Stimulated activated naive CD8-positive, alpha-beta T cell treated with anti-CD3 and anti-CD28 coated beads, Interleukin-15, amount 100 ng/mL, for 72 hours (primary cell): ENCODE data around the gene ZNF544.
A peak's percentile ranks its signal among the peaks of the same experiment; 100 is the strongest.
"Not testable (repeated sequence)": the region's sequence is repeated elsewhere in the genome, so short reads cannot be mapped to it uniquely, and the experiment has no call there.

Experiments
- ATAC-seq: fragments of 150-1000 bp; cut with Tn5 transposase; 2 replicates; pipeline ENCODE4 v1.10.0; 2021; ENCODE audit warnings: mild to moderate bottlenecking, moderate library complexity
- DNase-seq, 2 donors: peaks; one replicate each; pipeline ENCODE4 v3.0.0; 2021 to 2022
- H3K27ac Mint-ChIP-seq, 2 donors: one replicate each; pipeline ENCODE4 v1.8.0; 2022; ENCODE audit warnings: mild to moderate bottlenecking in 2 of 2, mixed read lengths in 2 of 2, moderate library complexity in 2 of 2
- H3K27me3 Mint-ChIP-seq: one replicate; pipeline ENCODE4 v1.8.0; 2022; ENCODE audit warnings: mixed read lengths
- H3K4me1 Mint-ChIP-seq: one replicate; pipeline ENCODE4 v1.8.0; 2022; ENCODE audit warnings: mild to moderate bottlenecking, mixed read lengths
- H3K4me3 Mint-ChIP-seq, 2 donors: one replicate each; pipeline ENCODE4 v1.8.0; 2022; ENCODE audit warnings: mild to moderate bottlenecking in 2 of 2, mixed read lengths in 2 of 2, moderate library complexity in 1 of 2
- H3K9me3 Mint-ChIP-seq, 2 donors: one replicate each; pipeline ENCODE4 v1.8.0; 2022; ENCODE audit warnings: mixed read lengths in 2 of 2

The ZNF544 gene

DNA sequence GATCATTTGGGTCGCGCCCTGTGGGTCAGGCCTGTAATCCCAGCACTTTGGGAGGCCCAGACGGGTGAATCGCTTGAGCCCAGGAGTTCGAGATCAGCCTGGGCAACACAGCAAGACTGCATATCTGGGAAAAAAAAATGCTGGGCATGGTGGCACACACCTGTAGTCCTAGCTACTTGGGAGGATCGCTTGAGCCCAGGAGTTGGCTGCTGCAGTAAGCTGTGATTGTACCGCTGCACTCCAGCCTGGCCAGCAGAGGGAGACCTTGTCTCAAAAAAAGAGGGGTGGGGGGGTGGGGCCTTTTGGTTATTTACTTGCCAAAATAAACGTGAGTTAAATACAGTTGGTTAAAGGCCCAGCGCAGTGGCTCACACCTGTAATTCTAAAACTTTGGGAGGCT is 9.8 kb upstream of the ZNF544 start:
- DNase-seq (peak; percentile 28 to 57), ATAC-seq (peak; percentile 74)
- Mint-ChIP-seq H3K4me3 (no peak overlapping the region), H3K27ac (no peak overlapping the region), H3K27me3 (no peaks in the 10 kb centered on the region), H3K4me1 (no peaks in the 10 kb centered on the region), H3K9me3 (peaks cover 44 to 54% of the 10 kb centered on the region in 2 donors)

DNA sequence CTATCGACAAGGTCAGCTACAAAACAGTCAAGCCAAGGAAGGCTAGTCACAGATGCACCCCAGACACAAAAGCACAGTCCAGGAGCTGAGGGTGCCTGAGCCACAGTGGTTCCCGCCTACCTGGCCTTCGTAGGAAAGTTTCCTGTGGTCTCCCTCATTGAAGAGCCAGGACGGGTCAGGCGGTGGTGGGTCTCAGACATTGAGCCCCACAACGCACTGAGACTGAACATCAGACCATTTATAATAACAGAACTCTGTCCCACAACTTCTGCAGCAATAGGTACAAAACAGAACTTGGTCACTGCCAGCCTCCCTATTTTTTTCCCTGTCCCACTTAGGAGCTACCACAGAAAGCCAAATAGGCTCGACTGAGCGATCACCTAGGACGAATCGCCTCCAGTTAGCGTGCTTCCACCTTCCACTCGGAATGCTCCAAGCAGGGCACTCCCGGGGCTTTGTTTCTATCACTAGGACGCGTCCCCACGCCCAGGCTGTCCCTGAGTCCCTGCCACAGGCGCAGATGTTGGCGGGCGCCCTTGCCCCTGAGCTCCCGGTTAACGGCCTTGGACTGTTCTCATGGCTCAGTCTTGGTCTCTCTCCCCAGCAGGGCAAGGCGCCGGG is 640 bp upstream of the ZNF544 start:
- Mint-ChIP-seq H3K4me3 (peak overlapping the region; percentile 99), H3K9me3 (peaks cover 37 to 48% of the 10 kb centered on the region in 2 donors), H3K4me1 (peaks cover 34% of the 10 kb centered on the region), H3K27me3 (no peaks in the 10 kb centered on the region), H3K27ac (peak overlapping the region; percentile 95 to 97)
- no peak for ATAC-seq
- no peak for DNase-seq

DNA sequence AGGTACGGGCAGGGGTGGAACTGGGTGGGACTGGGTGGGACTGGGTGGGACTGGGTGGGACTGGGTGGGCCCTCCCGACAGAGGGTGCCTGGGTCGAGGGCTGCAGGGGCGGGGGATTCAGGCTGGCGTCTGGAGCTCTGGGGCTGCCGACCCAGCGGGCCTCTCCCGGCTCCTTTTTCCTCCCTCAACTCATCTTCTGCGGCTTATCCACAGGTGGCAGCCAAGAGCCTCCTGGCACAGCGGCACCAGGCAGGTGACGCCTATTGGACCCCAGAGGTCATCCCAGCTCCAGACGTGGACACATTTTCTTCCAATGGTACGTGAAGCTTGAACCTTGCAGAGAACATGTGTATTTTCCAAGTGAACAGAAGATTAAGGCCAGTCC is 533 bp downstream of the ZNF544 start:
- ATAC-seq (peak; percentile 51), DNase-seq (peak; percentile 16 to 28)
- Mint-ChIP-seq H3K27me3 (no peaks in the 10 kb centered on the region), H3K9me3 (peaks cover 45 to 58% of the 10 kb centered on the region in 2 donors), H3K27ac (peak overlapping the region; percentile 30 to 97), H3K4me3 (peak overlapping the region; percentile 99), H3K4me1 (peaks cover 34% of the 10 kb centered on the region)

DNA sequence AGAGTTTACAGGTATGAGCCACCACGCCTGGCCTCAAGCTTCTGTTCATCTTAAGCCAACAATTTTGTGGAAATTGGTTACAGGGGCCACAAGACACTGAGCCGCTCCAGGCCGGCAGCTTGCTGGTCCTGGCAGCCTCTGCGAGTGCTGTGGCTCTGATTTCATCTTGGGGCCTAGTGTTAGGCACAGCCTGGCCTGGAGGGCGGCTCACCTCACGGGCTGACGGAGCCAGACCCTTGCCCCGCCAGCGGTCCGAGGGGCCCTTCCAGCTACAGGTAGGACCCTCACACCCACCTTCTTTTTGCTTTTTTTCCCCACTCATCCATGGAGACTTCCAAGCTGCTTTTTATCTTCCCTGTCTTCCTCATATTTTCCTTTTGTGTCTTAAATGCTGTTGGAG is 8.6 kb downstream of the ZNF544 start:
- Mint-ChIP-seq H3K9me3 (peaks cover 33 to 66% of the 10 kb centered on the region in 2 donors), H3K27me3 (no peaks in the 10 kb centered on the region)

DNA sequence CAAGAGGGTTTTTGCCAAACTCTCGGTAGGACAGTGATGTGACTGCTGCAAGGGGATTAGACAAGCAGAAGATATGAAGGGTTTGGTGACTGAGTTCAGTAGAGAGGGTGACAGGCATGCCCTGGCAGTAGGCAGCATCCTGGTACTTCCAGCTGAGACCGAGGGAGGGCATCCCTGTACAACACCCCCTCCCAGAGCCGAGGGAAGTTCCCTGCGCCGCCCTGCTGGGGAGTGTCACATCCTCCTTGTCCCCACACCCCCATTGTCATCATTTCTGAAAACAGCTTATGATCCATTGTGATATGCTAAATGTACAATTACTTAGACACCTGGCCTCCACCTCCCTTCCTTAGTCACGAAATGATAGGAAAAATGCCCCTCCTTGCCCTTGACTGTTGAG is 14.6 kb downstream of the ZNF544 start:
- Mint-ChIP-seq H3K4me3 (no peak overlapping the region), H3K9me3 (peaks cover 23 to 71% of the 10 kb centered on the region in 2 donors)
- no peak for DNase-seq

More for the DNA sequence above, 8.6 kb downstream of the ZNF544 start:
- ATAC-seq, result no peak
- no peak for DNase-seq
- H3K4me1 Mint-ChIP-seq, result no peaks in the 10 kb centered on the region
- H3K27ac Mint-ChIP-seq, result peak overlapping the region in 1 of 2 donors; percentile 78
- H3K4me3 Mint-ChIP-seq, result no peak overlapping the region

DNA sequence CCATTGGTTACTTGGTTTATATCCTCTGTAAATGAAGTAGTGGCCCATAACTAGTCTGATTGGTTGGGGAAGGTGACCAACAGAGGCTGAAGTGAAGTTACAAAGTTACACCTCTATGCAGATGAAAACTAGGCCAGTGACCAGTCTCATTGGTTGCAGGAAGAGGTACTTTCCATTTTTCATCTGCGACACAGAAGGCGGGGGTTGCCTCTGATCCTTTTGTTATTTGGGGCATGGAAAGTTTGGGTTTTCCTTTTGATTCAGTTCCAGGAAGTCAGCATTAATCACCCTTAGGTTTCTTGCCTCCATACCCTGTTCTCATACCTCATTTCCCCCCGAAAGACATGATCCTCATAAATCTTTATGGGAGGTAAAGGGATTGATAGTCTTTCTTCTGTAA is 20.2 kb downstream of the ZNF544 start:
- ATAC-seq (no peak), DNase-seq (no peak)
- Mint-ChIP-seq H3K4me1 (peaks cover 4% of the 10 kb centered on the region), H3K4me3 (no peak overlapping the region), H3K9me3 (peaks cover 21 to 75% of the 10 kb centered on the region in 2 donors), H3K27ac (peak overlapping the region in 1 of 2 donors; percentile 42), H3K27me3 (no peaks in the 10 kb centered on the region)

More for the DNA sequence above, 14.6 kb downstream of the ZNF544 start:
- Mint-ChIP-seq H3K27me3 (no peaks in the 10 kb centered on the region), H3K27ac (no peak overlapping the region), H3K4me1 (peaks cover 2% of the 10 kb centered on the region)
- ATAC-seq, result no peak

DNA sequence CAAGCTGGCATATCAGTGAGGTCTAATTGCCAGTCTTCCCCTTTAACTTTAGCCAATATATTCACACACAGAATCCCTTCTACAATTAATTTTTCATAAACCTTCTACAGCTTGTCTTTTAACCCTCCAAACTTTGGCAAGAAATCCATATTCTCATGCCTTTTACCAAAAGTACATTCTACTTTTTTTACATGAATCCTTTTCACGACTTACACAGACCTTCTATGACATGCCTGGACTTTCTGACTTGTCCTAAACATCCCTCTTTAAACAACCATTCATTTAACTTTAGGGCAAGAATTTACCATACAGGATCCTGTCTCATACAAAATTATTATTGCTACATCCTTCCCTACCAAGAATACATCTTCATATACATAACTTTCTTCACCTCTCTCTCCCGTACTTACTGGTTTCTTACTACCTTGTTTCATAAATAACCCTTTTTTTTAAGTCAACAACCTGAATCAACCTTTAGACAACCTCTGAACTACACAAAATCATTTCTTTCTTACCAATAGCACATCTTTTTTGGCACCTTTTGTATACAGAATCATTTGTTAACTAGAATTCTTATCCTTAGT is 23.5 kb downstream of the ZNF544 start:
- ATAC-seq (no peak), DNase-seq (no peak)
- Mint-ChIP-seq H3K4me3 (no peak overlapping the region), H3K27ac (no peak overlapping the region), H3K9me3 (peaks cover 33 to 79% of the 10 kb centered on the region in 2 donors), H3K27me3 (no peaks in the 10 kb centered on the region), H3K4me1 (peaks cover 4% of the 10 kb centered on the region)

DNA sequence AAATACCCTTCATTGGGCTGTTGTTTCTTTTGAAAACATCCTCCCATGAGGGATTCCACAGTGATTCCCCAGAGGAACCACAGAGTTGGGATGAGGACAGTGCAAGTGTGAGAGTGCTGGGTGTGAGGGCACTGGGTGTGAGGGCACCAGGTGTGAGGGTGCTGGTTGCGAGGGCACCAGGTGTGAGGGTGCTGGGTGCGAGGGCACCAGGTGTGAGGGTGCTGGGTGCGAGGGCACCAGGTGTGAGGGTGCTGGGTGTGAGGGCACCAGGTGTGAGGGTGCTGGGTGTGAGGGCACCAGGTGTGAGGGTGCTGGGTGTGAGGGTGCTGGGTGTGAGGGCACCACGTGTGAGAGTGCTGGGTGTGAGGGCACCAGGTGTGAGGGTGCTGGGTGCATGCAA is 29.5 kb downstream of the ZNF544 start:
- H3K27ac Mint-ChIP-seq, result peak overlapping the region in 1 of 2 donors; percentile 55
- H3K4me3 Mint-ChIP-seq, H3K27me3 Mint-ChIP-seq, DNase-seq, H3K4me1 Mint-ChIP-seq, ATAC-seq: not testable (repeated sequence)
- peaks cover 43 to 79% of the 10 kb centered on the region in 2 donors for H3K9me3 Mint-ChIP-seq

DNA sequence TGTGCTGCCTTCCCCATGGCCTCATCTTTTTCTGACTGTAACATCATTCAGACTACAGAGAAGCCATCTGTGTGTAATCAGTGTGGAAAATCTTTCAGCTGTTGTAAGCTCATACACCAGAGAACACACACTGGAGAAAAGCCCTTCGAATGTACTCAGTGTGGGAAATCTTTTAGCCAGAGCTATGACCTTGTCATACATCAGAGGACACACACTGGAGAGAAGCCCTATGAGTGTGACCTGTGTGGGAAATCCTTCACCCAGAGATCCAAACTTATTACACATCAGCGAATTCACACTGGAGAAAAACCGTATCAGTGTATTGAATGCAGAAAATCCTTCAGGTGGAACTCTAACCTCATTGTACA is 32.9 kb downstream of the ZNF544 start:
- Mint-ChIP-seq H3K4me1 (no peaks in the 10 kb centered on the region), H3K27ac (no peak overlapping the region), H3K27me3 (no peaks in the 10 kb centered on the region), H3K4me3 (no peak overlapping the region), H3K9me3 (peaks cover 32 to 55% of the 10 kb centered on the region in 2 donors)
- DNase-seq (no peak), ATAC-seq (no peak)

DNA sequence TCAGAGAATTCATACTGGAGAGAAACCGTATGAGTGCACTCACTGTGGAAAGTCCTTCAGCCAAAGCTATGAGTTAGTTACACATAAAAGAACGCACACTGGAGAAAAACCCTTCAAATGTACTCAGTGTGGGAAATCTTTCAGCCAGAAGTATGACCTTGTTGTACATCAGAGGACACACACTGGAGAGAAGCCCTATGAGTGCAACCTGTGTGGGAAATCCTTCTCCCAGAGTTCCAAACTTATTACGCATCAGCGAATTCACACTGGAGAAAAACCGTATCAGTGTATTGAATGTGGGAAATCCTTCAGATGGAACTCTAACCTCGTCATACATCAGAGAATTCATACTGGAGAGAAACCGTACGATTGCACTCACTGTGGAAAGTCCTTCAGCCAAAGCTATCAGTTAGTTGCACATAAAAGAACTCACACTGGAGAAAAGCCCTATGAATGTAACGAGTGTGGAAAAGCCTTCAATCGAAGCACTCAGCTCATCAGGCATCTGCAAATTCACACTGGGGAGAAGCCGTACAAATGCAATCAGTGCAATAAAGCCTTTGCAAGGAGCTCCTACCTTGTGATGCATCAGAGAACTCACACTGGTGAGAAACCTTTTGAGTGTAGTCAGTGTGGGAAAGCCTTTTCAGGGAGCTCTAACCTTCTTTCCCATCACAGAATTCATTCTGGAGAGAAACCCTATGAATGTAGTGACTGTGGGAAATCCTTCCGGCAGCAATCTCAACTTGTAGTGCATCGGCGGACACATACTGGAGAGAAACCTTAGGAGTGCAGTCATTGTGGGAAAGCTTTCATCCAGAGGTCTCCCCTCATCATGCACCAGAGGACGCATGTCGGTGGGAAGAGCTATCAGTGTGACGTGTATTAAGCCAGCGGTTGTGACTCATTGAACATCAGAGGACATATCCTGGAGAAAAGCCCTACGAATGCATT is 33.5 kb downstream of the ZNF544 start:
- Mint-ChIP-seq H3K27ac (peak overlapping the region in 1 of 2 donors; percentile 91), H3K4me3 (no peak overlapping the region), H3K4me1 (no peaks in the 10 kb centered on the region), H3K27me3 (no peaks in the 10 kb centered on the region), H3K9me3 (peaks cover 31 to 49% of the 10 kb centered on the region in 2 donors)
- no peak for DNase-seq
- no peak for ATAC-seq

DNA sequence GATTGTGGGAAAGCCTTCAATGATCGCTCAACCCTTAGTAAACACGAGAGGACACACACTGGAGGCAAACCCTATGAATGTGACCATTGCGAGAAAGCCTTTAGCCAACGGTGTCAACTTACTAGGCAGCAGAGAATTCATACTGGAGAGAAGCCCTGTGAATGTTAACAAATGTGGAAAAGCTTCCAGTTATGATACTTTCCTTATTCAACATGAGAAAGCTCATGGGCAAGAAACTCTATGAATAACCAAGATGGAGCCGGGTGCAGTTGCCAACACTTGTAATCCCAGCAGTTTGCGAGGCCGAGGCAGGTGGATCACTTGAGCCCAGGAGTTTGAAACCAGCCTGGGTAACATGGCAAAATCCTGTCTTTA is 34.2 kb downstream of the ZNF544 start:
- H3K27me3 Mint-ChIP-seq, result no peaks in the 10 kb centered on the region
- ATAC-seq (no peak), DNase-seq (no peak)
- no peak overlapping the region for H3K4me3 Mint-ChIP-seq
- peaks cover 24 to 42% of the 10 kb centered on the region in 2 donors for H3K9me3 Mint-ChIP-seq
- H3K27ac Mint-ChIP-seq, result peak overlapping the region in 1 of 2 donors; percentile 91
- no peaks in the 10 kb centered on the region for H3K4me1 Mint-ChIP-seq

DNA sequence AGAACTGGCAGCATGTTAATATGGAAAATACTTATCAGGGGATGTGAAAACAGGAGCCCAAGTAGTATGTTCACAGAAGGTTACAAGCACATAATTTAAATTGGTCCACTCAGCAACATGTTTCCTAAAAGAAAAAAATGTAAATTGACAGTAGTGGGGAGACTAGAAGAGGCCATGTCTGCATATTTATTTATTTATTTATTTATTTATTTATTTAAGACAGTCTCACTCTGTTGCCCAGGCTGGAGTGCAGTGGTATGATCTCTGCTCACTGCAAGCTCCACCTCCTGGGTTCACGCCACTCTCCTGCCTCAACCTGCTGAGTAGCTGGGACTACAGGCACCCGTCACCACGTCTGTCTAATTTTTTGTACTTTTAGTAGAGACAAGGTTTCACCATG is 36.4 kb downstream of the ZNF544 start:
- peaks cover 22 to 33% of the 10 kb centered on the region in 2 donors for H3K9me3 Mint-ChIP-seq
- H3K4me3 Mint-ChIP-seq, result no peak overlapping the region
- no peaks in the 10 kb centered on the region for H3K4me1 Mint-ChIP-seq
- DNase-seq (no peak), ATAC-seq (no peak)
- no peak overlapping the region for H3K27ac Mint-ChIP-seq
- no peaks in the 10 kb centered on the region for H3K27me3 Mint-ChIP-seq

DNA sequence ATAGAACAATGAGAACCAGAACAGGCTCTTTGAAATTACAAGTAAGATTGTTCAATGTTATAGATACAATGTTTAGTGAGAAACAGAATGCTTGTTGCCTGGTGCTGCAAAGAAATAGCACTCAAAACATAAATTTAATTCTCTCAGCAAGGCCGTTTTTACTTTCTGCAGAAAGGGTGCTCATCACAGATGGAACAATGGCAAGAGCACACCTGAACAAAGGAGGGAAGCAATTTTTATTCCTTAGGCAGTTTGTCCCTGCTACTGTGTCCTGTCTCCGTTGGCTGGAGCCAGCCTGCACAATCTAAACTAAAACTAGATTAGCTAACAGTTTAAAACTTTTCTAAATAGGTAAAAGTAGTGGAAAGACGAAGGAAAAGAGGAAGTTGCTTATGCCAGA is 39.6 kb downstream of the ZNF544 start:
- peaks cover 16 to 32% of the 10 kb centered on the region in 2 donors for H3K9me3 Mint-ChIP-seq
- H3K4me1 Mint-ChIP-seq, result no peaks in the 10 kb centered on the region
- no peak overlapping the region for H3K27ac Mint-ChIP-seq
- no peak overlapping the region for H3K4me3 Mint-ChIP-seq
- DNase-seq, result no peak
- ATAC-seq, result no peak
- H3K27me3 Mint-ChIP-seq, result no peaks in the 10 kb centered on the region

DNA sequence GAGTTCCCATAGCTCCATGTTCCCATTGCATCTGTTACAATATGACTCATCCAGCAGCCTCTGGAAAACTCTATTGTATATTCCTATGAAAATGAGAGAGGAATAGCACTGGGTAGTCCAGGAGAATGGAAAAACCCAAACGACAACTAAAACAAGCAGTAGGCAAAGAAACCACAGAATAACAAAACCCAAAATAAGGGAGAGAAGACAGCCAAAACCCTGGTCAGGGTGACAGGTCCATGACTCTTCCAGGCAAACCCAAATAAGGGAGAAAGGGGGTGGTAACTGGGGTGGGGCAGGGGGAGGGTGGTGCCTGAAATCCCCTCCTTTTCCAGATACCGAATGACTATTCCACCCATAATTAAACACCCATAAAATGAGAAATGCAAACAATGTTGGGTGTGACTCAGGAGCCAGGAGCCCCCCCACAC is 46.1 kb downstream of the ZNF544 start:
- no peaks in the 10 kb centered on the region for H3K27me3 Mint-ChIP-seq
- ATAC-seq (no peak), DNase-seq (no peak)
- peaks cover 16 to 47% of the 10 kb centered on the region in 2 donors for H3K9me3 Mint-ChIP-seq
- no peak overlapping the region for H3K4me3 Mint-ChIP-seq
- H3K27ac Mint-ChIP-seq, result no peak overlapping the region
- H3K4me1 Mint-ChIP-seq, result peaks cover 16% of the 10 kb centered on the region

DNA sequence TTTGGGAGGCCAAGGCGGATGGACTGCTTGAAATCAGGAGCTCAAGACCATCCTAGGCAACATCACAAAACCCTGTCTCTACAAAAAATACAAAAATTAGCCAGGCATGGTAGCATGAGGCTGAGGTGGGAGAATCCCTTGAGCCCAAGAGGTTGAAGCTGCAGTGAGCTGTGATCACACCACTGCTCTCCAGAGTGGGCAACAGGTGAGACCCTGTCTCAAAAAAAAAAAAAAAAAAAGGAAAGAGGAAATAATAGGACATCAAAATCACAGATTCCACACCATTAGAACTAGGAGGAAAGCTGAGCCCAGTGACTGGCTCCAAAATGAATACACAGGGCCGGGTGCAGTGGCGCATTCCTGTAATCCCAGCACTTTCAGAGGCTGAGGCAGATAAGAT is 46.9 kb downstream of the ZNF544 start:
- no peaks in the 10 kb centered on the region for H3K27me3 Mint-ChIP-seq
- DNase-seq, result no peak
- ATAC-seq, result no peak
- H3K9me3 Mint-ChIP-seq, result peaks cover 10 to 45% of the 10 kb centered on the region in 2 donors
- peak overlapping the region in 1 of 2 donors; percentile 74 for H3K27ac Mint-ChIP-seq
- no peak overlapping the region for H3K4me3 Mint-ChIP-seq
- H3K4me1 Mint-ChIP-seq, result peaks cover 24% of the 10 kb centered on the region

DNA sequence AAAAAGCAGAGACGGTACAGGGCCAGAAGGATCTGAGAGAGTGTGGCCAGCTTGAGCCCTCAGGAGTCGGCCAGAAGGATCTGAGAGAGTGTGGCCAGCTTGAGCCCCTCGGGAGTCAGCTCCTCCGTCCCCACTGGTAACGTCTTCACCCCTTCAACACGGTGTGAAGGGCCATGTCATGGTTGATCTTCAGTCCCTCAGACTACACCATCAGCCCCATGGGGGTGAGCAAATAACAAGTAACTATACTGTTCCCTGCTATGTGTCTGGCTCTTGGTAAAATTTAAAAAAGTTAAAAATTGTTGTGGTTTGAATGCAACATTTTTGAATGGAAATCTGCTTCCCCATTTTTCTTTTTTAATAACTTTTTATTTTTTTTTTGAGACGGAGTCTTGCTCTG is 48.5 kb downstream of the ZNF544 start:
- peak overlapping the region; percentile 35 to 85 for H3K4me3 Mint-ChIP-seq
- peaks cover 36% of the 10 kb centered on the region for H3K4me1 Mint-ChIP-seq
- no peaks in the 10 kb centered on the region for H3K27me3 Mint-ChIP-seq
- peaks cover 8 to 38% of the 10 kb centered on the region in 2 donors for H3K9me3 Mint-ChIP-seq
- DNase-seq (no peak), ATAC-seq (no peak)
- H3K27ac Mint-ChIP-seq, result no peak overlapping the region
